WTC11 (cell line): Measurements from ENCODE around the gene OR5AU1. TPM values are rescaled to one million over a fixed set of nuclear protein-coding genes. Genes with fewer than 3 reads are reported as not detected.

Experiments used
- ATAC-seq: fragments of 200-7000 bp; cut with Tn5 transposase; 2 replicates; pipeline ENCODE4 v1.10.0; 2021; ENCODE audit warnings: mild to moderate bottlenecking, moderate library complexity
- CTCF ChIA-PET: fragments of 300-600 bp; sonication (Branson Sonifier 250); formaldehyde crosslinking; loops from one replicate; lab custom pipeline; 2021; ENCODE audit warnings: antibody characterized with exemption; lab: Charles Lee
- POLR2A ChIA-PET: fragments of 350-600 bp; sonication (Branson Sonifier 250); formaldehyde crosslinking; loops from one replicate; lab custom pipeline; 2021; ENCODE audit warnings: antibody characterized with exemption; lab: Charles Lee
- DNase-seq: peaks from one replicate; pipeline ENCODE4 v3.0.0; 2021; ENCODE audit warnings: low spot score
- H3K27ac Mint-ChIP-seq: 2 replicates; pipeline ENCODE4 v1.8.0; 2021; ENCODE audit warnings: mixed read lengths
- H3K27me3 Mint-ChIP-seq: 2 replicates; pipeline ENCODE4 v1.8.0; 2021; ENCODE audit warnings: low read depth, mild to moderate bottlenecking, moderate library complexity, mixed read lengths
- H3K36me3 Mint-ChIP-seq: 2 replicates; pipeline ENCODE4 v1.8.0; 2021; ENCODE audit warnings: mixed read lengths
- H3K4me1 Mint-ChIP-seq: 2 replicates; pipeline ENCODE4 v1.8.0; 2022; ENCODE audit warnings: mixed read lengths
- H3K4me3 Mint-ChIP-seq: 2 replicates; pipeline ENCODE4 v1.8.0; 2021; ENCODE audit warnings: mild to moderate bottlenecking, moderate library complexity, mixed read lengths
- H3K9me3 Mint-ChIP-seq: 2 replicates; pipeline ENCODE4 v1.8.0; 2021; ENCODE audit warnings: mixed read lengths
- E2F1 ChIP-seq: sonication (generic); formaldehyde crosslinking; IDR thresholded peaks from 2 replicates; pipeline ENCODE4 v1.8.0; 2022; ENCODE audit warnings: mild to moderate bottlenecking, missing genetic modification reagents
- FOXJ3 ChIP-seq: sonication (generic); formaldehyde crosslinking; IDR thresholded peaks from 2 replicates; pipeline ENCODE4 v1.9.0; 2021; ENCODE audit warnings: missing genetic modification reagents, mild to moderate bottlenecking, borderline replicate concordance
- GABPB1 ChIP-seq: sonication (generic); formaldehyde crosslinking; IDR thresholded peaks from 2 replicates; pipeline ENCODE4 v1.8.1; 2023; ENCODE audit warnings: mild to moderate bottlenecking, missing genetic modification reagents
- GRHL2 ChIP-seq: fragments of 250-450 bp; sonication (Bioruptor Pico); IDR thresholded peaks from 2 replicates; pipeline ENCODE4 v1.8.0; 2022; ENCODE audit warnings: mild to moderate bottlenecking, moderate library complexity; ENCODE audit not compliant: insufficient replicate concordance, severe bottlenecking
- GTF2I ChIP-seq: fragments of 250-450 bp; sonication (Bioruptor Pico); conservative IDR thresholded peaks from 2 replicates; pipeline ENCODE4 v1.4.0; 2021; ENCODE audit warnings: mild to moderate bottlenecking
- HMGA2 ChIP-seq: fragments of 250-450 bp; sonication (Bioruptor Pico); IDR thresholded peaks from 2 replicates; pipeline ENCODE4 v1.4.0; 2021; ENCODE audit warnings: mild to moderate bottlenecking, moderate library complexity
- IRF2 ChIP-seq: sonication (generic); formaldehyde crosslinking; IDR thresholded peaks from 2 replicates; pipeline ENCODE4 v1.8.0; 2022; ENCODE audit warnings: low read depth, missing genetic modification reagents, borderline replicate concordance
- JAZF1 ChIP-seq: fragments of 250-450 bp; sonication (Bioruptor Pico); IDR thresholded peaks from 2 replicates; pipeline ENCODE4 v1.9.0; 2021; ENCODE audit warnings: moderate library complexity, mild to moderate bottlenecking, inconsistent platforms
- KAT7 ChIP-seq: sonication (generic); formaldehyde crosslinking; IDR thresholded peaks from 2 replicates; pipeline ENCODE4 v1.8.1; 2023; ENCODE audit warnings: missing genetic modification reagents, mild to moderate bottlenecking, borderline replicate concordance
- MXD4 ChIP-seq: fragments of 250-450 bp; sonication (Bioruptor Pico); IDR thresholded peaks from 2 replicates; pipeline ENCODE4 v1.8.0; 2021; ENCODE audit warnings: mild to moderate bottlenecking, moderate library complexity, borderline replicate concordance
- NFATC4 ChIP-seq: fragments of 250-450 bp; sonication (Bioruptor Pico); IDR thresholded peaks from 2 replicates; pipeline ENCODE4 v1.9.0; 2021; ENCODE audit warnings: mild to moderate bottlenecking
- NR2C2 ChIP-seq: sonication (generic); formaldehyde crosslinking; IDR thresholded peaks from 2 replicates; pipeline ENCODE4 v1.8.0; 2022; ENCODE audit warnings: mild to moderate bottlenecking, missing genetic modification reagents
- OVOL2 ChIP-seq: fragments of 250-450 bp; sonication (Bioruptor Pico); IDR thresholded peaks from 2 replicates; pipeline ENCODE4 v1.9.0; 2021; ENCODE audit warnings: mild to moderate bottlenecking, borderline replicate concordance
- RELA ChIP-seq: sonication (generic); formaldehyde crosslinking; IDR thresholded peaks from 2 replicates; pipeline ENCODE4 v1.8.1; 2022; ENCODE audit warnings: missing genetic modification reagents, mild to moderate bottlenecking, borderline replicate concordance
- SOX15 ChIP-seq: fragments of 250-450 bp; sonication (Bioruptor Pico); IDR thresholded peaks from 2 replicates; pipeline ENCODE4 v1.9.0; 2021; ENCODE audit warnings: mild to moderate bottlenecking
- ZMAT4 ChIP-seq: fragments of 250-450 bp; sonication (Bioruptor Pico); IDR thresholded peaks from 2 replicates; pipeline ENCODE4 v1.9.0; 2021; ENCODE audit warnings: mild to moderate bottlenecking
- ZNF219 ChIP-seq: sonication (generic); formaldehyde crosslinking; IDR thresholded peaks from 2 replicates; pipeline ENCODE4 v1.8.0; 2023; ENCODE audit warnings: missing genetic modification reagents, mild to moderate bottlenecking, borderline replicate concordance
- ZNF263 ChIP-seq: sonication (generic); formaldehyde crosslinking; IDR thresholded peaks from 2 replicates; pipeline ENCODE4 v1.8.1; 2022; ENCODE audit warnings: low read depth, mild to moderate bottlenecking, moderate library complexity, missing genetic modification reagents
- ZSCAN18 ChIP-seq: fragments of 250-450 bp; sonication (Bioruptor Pico); IDR thresholded peaks from 2 replicates; pipeline ENCODE4 v2.1.2; 2022; ENCODE audit warnings: mild to moderate bottlenecking, moderate library complexity
- total RNA-seq: library from RNA; stranded (reverse); gene quantifications from 3 replicates; pipeline ENCODE4 v1.2.3, GENCODE V29; 2021
- TF ChIP-seq, protein P1 (sequence below): fragments of 250-450 bp; sonication (Bioruptor Pico); IDR thresholded peaks from 2 replicates; pipeline ENCODE4 v1.9.0; 2021; ENCODE audit warnings: mild to moderate bottlenecking, borderline replicate concordance
- TF ChIP-seq, protein P2 (sequence below): sonication (generic); formaldehyde crosslinking; IDR thresholded peaks from 2 replicates; pipeline ENCODE4 v1.8.1; 2023; ENCODE audit warnings: mild to moderate bottlenecking, moderate library complexity, missing genetic modification reagents
- TF ChIP-seq, protein P3 (sequence below): sonication (generic); formaldehyde crosslinking; IDR thresholded peaks from 2 replicates; pipeline ENCODE4 v1.8.1; 2023; ENCODE audit warnings: mild to moderate bottlenecking, missing genetic modification reagents, moderate library complexity

OR5AU1 gene
- total RNA-seq, 1 experiment from 2014 or later = not detected

DNA sequence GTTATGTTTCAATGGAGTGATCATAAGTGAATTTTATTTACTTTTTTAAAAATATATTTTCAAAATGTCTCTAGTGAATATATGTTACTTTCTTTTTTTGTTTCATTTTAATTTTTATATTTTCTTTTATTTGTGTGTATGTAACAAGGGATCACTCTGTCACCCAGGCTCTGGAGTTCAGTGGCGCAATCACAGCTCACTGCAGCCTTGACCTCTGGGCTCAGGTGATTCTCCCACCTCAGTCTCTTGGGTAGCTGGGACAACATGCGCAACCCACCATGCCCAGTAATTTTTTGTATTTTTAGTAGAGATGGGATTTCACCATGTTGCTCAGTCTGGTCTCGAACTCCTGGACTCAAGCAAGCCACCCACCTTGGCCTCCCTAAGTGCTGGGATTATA is 36.9 kb downstream of the OR5AU1 start (continued):
- TF ChIP-seq ZMAT4 (no peak), ZNF219 (CRISPR knock-in tag) (no peak), ZNF263 (CRISPR knock-in tag) (no peak), GRHL2 (CRISPR knock-in tag) (no peak), OVOL2 (CRISPR knock-in tag) (no peak), RELA (CRISPR knock-in tag) (no peak), JAZF1 (no peak), GABPB1 (CRISPR knock-in tag) (no peak), HMGA2 (no peak)
- TF ChIP-seq, protein P1, sequence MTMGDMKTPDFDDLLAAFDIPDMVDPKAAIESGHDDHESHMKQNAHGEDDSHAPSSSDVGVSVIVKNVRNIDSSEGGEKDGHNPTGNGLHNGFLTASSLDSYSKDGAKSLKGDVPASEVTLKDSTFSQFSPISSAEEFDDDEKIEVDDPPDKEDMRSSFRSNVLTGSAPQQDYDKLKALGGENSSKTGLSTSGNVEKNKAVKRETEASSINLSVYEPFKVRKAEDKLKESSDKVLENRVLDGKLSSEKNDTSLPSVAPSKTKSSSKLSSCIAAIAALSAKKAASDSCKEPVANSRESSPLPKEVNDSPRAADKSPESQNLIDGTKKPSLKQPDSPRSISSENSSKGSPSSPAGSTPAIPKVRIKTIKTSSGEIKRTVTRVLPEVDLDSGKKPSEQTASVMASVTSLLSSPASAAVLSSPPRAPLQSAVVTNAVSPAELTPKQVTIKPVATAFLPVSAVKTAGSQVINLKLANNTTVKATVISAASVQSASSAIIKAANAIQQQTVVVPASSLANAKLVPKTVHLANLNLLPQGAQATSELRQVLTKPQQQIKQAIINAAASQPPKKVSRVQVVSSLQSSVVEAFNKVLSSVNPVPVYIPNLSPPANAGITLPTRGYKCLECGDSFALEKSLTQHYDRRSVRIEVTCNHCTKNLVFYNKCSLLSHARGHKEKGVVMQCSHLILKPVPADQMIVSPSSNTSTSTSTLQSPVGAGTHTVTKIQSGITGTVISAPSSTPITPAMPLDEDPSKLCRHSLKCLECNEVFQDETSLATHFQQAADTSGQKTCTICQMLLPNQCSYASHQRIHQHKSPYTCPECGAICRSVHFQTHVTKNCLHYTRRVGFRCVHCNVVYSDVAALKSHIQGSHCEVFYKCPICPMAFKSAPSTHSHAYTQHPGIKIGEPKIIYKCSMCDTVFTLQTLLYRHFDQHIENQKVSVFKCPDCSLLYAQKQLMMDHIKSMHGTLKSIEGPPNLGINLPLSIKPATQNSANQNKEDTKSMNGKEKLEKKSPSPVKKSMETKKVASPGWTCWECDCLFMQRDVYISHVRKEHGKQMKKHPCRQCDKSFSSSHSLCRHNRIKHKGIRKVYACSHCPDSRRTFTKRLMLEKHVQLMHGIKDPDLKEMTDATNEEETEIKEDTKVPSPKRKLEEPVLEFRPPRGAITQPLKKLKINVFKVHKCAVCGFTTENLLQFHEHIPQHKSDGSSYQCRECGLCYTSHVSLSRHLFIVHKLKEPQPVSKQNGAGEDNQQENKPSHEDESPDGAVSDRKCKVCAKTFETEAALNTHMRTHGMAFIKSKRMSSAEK (CRISPR knock-in tag) = no peak
- TF ChIP-seq, protein P2, sequence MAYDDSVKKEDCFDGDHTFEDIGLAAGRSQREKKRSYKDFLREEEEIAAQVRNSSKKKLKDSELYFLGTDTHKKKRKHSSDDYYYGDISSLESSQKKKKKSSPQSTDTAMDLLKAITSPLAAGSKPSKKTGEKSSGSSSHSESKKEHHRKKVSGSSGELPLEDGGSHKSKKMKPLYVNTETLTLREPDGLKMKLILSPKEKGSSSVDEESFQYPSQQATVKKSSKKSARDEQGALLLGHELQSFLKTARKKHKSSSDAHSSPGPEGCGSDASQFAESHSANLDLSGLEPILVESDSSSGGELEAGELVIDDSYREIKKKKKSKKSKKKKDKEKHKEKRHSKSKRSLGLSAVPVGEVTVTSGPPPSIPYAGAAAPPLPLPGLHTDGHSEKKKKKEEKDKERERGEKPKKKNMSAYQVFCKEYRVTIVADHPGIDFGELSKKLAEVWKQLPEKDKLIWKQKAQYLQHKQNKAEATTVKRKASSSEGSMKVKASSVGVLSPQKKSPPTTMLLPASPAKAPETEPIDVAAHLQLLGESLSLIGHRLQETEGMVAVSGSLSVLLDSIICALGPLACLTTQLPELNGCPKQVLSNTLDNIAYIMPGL (CRISPR knock-in tag) = no peak

GRCh38 chr14:21113369-21113768 is 42.5 kb downstream of the OR5AU1 start:
- ATAC-seq (no peak), DNase-seq (no peak)
- Mint-ChIP-seq H3K4me3 (no peak overlapping the region), H3K36me3 (no peaks in the 10 kb centered on the region), H3K4me1 (peaks cover 22% of the 10 kb centered on the region), H3K9me3 (no peaks in the 10 kb centered on the region), H3K27ac (no peak overlapping the region), H3K27me3 (no peaks in the 10 kb centered on the region)
- ChIA-PET CTCF (interaction anchor here (1.1 kb wide), 1 partner anchor 45 kb away, joined by 3 read pairs; no protein-coding TSS in a partner anchor), POLR2A (no interaction called here)
- no peak for TF ChIP-seq GTF2I (CRISPR knock-in tag)
- no peak for TF ChIP-seq KAT7 (CRISPR knock-in tag)
- no peak for TF ChIP-seq SOX15 (CRISPR knock-in tag)
- TF ChIP-seq NFATC4 (CRISPR knock-in tag) = no peak
- no peak for TF ChIP-seq MXD4
- no peak for TF ChIP-seq ZSCAN18
- no peak for TF ChIP-seq ZNF263 (CRISPR knock-in tag)
- no peak for TF ChIP-seq NR2C2 (CRISPR knock-in tag)
- TF ChIP-seq, protein P3, sequence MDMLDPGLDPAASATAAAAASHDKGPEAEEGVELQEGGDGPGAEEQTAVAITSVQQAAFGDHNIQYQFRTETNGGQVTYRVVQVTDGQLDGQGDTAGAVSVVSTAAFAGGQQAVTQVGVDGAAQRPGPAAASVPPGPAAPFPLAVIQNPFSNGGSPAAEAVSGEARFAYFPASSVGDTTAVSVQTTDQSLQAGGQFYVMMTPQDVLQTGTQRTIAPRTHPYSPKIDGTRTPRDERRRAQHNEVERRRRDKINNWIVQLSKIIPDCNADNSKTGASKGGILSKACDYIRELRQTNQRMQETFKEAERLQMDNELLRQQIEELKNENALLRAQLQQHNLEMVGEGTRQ (CRISPR knock-in tag) = no peak
- no peak for TF ChIP-seq RELA (CRISPR knock-in tag)
- TF ChIP-seq FOXJ3 (CRISPR knock-in tag) = no peak
- TF ChIP-seq E2F1 (CRISPR knock-in tag) = no peak
- TF ChIP-seq IRF2 (CRISPR knock-in tag) = no peak
